GM19025 (cell line): Measurements from ENCODE around the gene ATP2A2.
"Not testable (repeated sequence)": the region's sequence is repeated elsewhere in the genome, so short reads cannot be mapped to it uniquely, and the experiment has no call there.

Source experiments
- ATAC-seq: cut with Tn5 transposase; IDR thresholded peaks from one replicate; pipeline ENCODE4 v1.9.1; 2021; ENCODE audit warnings: mild to moderate bottlenecking, low read depth, moderate library complexity; ENCODE audit not compliant: unreplicated experiment

Gene ATP2A2

GRCh38 chr12:110361216-110361615, 80.2 kb downstream of the ATP2A2 start:
- ATAC-seq = no peak

GRCh38 chr12:110365489-110366320, 84.7 kb downstream of the ATP2A2 start:
- ATAC-seq = no peak

- no peak for ATAC-seq
Measured at GRCh38 chr12:110366321-110367142, 85.5 kb downstream of the ATP2A2 start.

- no peak for ATAC-seq
Measured at GRCh38 chr12:110367181-110367864, 86.3 kb downstream of the ATP2A2 start.

- ATAC-seq = no peak
Measured at GRCh38 chr12:110369992-110370391, 88.9 kb downstream of the ATP2A2 start.

- no peak for ATAC-seq
Measured at GRCh38 chr12:110370732-110371231, 89.7 kb downstream of the ATP2A2 start.

GRCh38 chr12:110371408-110372055, 90.5 kb downstream of the ATP2A2 start:
- peak; percentile 85 for ATAC-seq

GRCh38 chr12:110372056-110372425, 91.0 kb downstream of the ATP2A2 start:
- no peak for ATAC-seq

- no peak for ATAC-seq
Measured at GRCh38 chr12:110373025-110373424, 92.0 kb downstream of the ATP2A2 start.

- no peak for ATAC-seq
Measured at GRCh38 chr12:110373425-110373824, 92.4 kb downstream of the ATP2A2 start.

GRCh38 chr12:110373962-110374611, 93.0 kb downstream of the ATP2A2 start:
- ATAC-seq = no peak

GRCh38 chr12:110378131-110378790, 97.2 kb downstream of the ATP2A2 start:
- ATAC-seq = not testable (repeated sequence)

GRCh38 chr12:110379197-110379596, 98.2 kb downstream of the ATP2A2 start:
- ATAC-seq = no peak

GRCh38 chr12:110379631-110380030, 98.6 kb downstream of the ATP2A2 start:
- no peak for ATAC-seq

GRCh38 chr12:110382683-110383082, 101.6 kb downstream of the ATP2A2 start:
- ATAC-seq = no peak
